ENCODE measurements around the gene TUBG1. TPM values are rescaled to one million over a fixed set of nuclear protein-coding genes. Genes with fewer than 3 reads are reported as not detected.
A peak's percentile ranks its signal among the peaks of the same experiment; 100 is the strongest.
"Not testable (repeated sequence)": the region's sequence is repeated elsewhere in the genome, so short reads cannot be mapped to it uniquely, and the experiment has no call there.

Gene TUBG1
- total RNA-seq, 1 donor from 2014 or later, result 13.0 TPM

GRCh38 chr17:42618442-42619150 is 9.1 kb downstream of the TUBG1 start:
- Histone ChIP-seq H3K36me3 (ENCODE audit: control insufficient read depth in 3 of 3, insufficient read depth in 3 of 3, low read length in 3 of 3) (peaks cover 19 to 20% (median 20%) of the 10 kb centered on the region in 3 donors), H3K9ac (ENCODE audit: low read depth in 1 of 3, low read length in 3 of 3) (peak overlapping the region; percentile 74 to 86 (median 85)), H3K27ac (ENCODE audit: low read depth, low read length) (peak overlapping the region; percentile 94), H3K9me3 (ENCODE audit: control insufficient read depth in 3 of 3, low read length in 3 of 3) (no peaks in the 10 kb centered on the region), H3K4me1 (ENCODE audit: control insufficient read depth in 3 of 3, insufficient read depth in 3 of 3, low read length in 3 of 3) (peaks cover 19 to 27% (median 24%) of the 10 kb centered on the region in 3 donors), H3K27me3 (ENCODE audit: control insufficient read depth in 3 of 3, insufficient read depth in 3 of 3, low read length in 3 of 3) (no peaks in the 10 kb centered on the region), H3K4me3 (ENCODE audit: low read length in 3 of 3) (peak overlapping the region; percentile 54 to 70 (median 63))

- H3K4me3 ChIP-seq (ENCODE audit: low read length in 3 of 3); H3K36me3 ChIP-seq (ENCODE audit: control insufficient read depth in 3 of 3, insufficient read depth in 3 of 3, low read length in 3 of 3); H3K9ac ChIP-seq (ENCODE audit: low read depth in 1 of 3, low read length in 3 of 3); H3K27ac ChIP-seq (ENCODE audit: low read depth, low read length); H3K27me3 ChIP-seq (ENCODE audit: control insufficient read depth in 3 of 3, insufficient read depth in 3 of 3, low read length in 3 of 3); H3K9me3 ChIP-seq (ENCODE audit: control insufficient read depth in 3 of 3, low read length in 3 of 3): not testable (repeated sequence)
- peaks cover 23 to 34% (median 24%) of the 10 kb centered on the region in 3 donors for H3K4me1 ChIP-seq (ENCODE audit: control insufficient read depth in 3 of 3, insufficient read depth in 3 of 3, low read length in 3 of 3)
Measured at GRCh38 chr17:42621987-42622386, 12.5 kb downstream of the TUBG1 start.

GRCh38 chr17:42623271-42623670 is 13.8 kb downstream of the TUBG1 start:
- Histone ChIP-seq H3K36me3 (ENCODE audit: control insufficient read depth in 3 of 3, insufficient read depth in 3 of 3, low read length in 3 of 3) (no peaks in the 10 kb centered on the region), H3K4me3 (ENCODE audit: low read length in 3 of 3) (no peak overlapping the region), H3K9ac (ENCODE audit: low read depth in 1 of 3, low read length in 3 of 3) (no peak overlapping the region), H3K27ac (ENCODE audit: low read depth, low read length) (no peak overlapping the region), H3K9me3 (ENCODE audit: control insufficient read depth in 3 of 3, low read length in 3 of 3) (no peaks in the 10 kb centered on the region), H3K27me3 (ENCODE audit: control insufficient read depth in 3 of 3, insufficient read depth in 3 of 3, low read length in 3 of 3) (no peaks in the 10 kb centered on the region), H3K4me1 (ENCODE audit: control insufficient read depth in 3 of 3, insufficient read depth in 3 of 3, low read length in 3 of 3) (peaks cover 11 to 28% (median 17%) of the 10 kb centered on the region in 3 donors)

GRCh38 chr17:42623732-42624596 is 14.5 kb downstream of the TUBG1 start:
- Histone ChIP-seq H3K4me3 (ENCODE audit: low read length in 3 of 3) (no peak overlapping the region), H3K27me3 (ENCODE audit: control insufficient read depth in 3 of 3, insufficient read depth in 3 of 3, low read length in 3 of 3) (no peaks in the 10 kb centered on the region), H3K9ac (ENCODE audit: low read depth in 1 of 3, low read length in 3 of 3) (peak overlapping the region in 1 of 3 donors; percentile 20), H3K9me3 (ENCODE audit: control insufficient read depth in 3 of 3, low read length in 3 of 3) (no peaks in the 10 kb centered on the region), H3K4me1 (ENCODE audit: control insufficient read depth in 3 of 3, insufficient read depth in 3 of 3, low read length in 3 of 3) (peaks cover 4 to 22% (median 13%) of the 10 kb centered on the region in 3 donors), H3K36me3 (ENCODE audit: control insufficient read depth in 3 of 3, insufficient read depth in 3 of 3, low read length in 3 of 3) (no peaks in the 10 kb centered on the region), H3K27ac (ENCODE audit: low read depth, low read length) (peak overlapping the region; percentile 79)

- not testable (repeated sequence) for H3K9me3 ChIP-seq (ENCODE audit: control insufficient read depth in 3 of 3, low read length in 3 of 3); H3K27ac ChIP-seq (ENCODE audit: low read depth, low read length); H3K36me3 ChIP-seq (ENCODE audit: control insufficient read depth in 3 of 3, insufficient read depth in 3 of 3, low read length in 3 of 3); H3K4me3 ChIP-seq (ENCODE audit: low read length in 3 of 3); H3K27me3 ChIP-seq (ENCODE audit: control insufficient read depth in 3 of 3, insufficient read depth in 3 of 3, low read length in 3 of 3); H3K9ac ChIP-seq (ENCODE audit: low read depth in 1 of 3, low read length in 3 of 3)
- peaks cover 0 to 16% (median 10%) of the 10 kb centered on the region in 3 donors for H3K4me1 ChIP-seq (ENCODE audit: control insufficient read depth in 3 of 3, insufficient read depth in 3 of 3, low read length in 3 of 3)
Measured at GRCh38 chr17:42627032-42627764, 17.7 kb downstream of the TUBG1 start.

GRCh38 chr17:42629411-42630009 is 20.0 kb downstream of the TUBG1 start:
- Histone ChIP-seq H3K36me3 (ENCODE audit: control insufficient read depth in 3 of 3, insufficient read depth in 3 of 3, low read length in 3 of 3) (no peaks in the 10 kb centered on the region), H3K27me3 (ENCODE audit: control insufficient read depth in 3 of 3, insufficient read depth in 3 of 3, low read length in 3 of 3) (no peaks in the 10 kb centered on the region), H3K4me1 (ENCODE audit: control insufficient read depth in 3 of 3, insufficient read depth in 3 of 3, low read length in 3 of 3) (peaks cover 0 to 9% (median 6%) of the 10 kb centered on the region in 3 donors), H3K9ac (ENCODE audit: low read depth in 1 of 3, low read length in 3 of 3) (no peak overlapping the region), H3K9me3 (ENCODE audit: control insufficient read depth in 3 of 3, low read length in 3 of 3) (no peaks in the 10 kb centered on the region), H3K27ac (ENCODE audit: low read depth, low read length) (no peak overlapping the region), H3K4me3 (ENCODE audit: low read length in 3 of 3) (no peak overlapping the region)

- no peak overlapping the region for H3K9ac ChIP-seq (ENCODE audit: low read depth in 1 of 3, low read length in 3 of 3)
- no peak overlapping the region for H3K4me3 ChIP-seq (ENCODE audit: low read length in 3 of 3)
- peaks cover 0 to 4% (median 4%) of the 10 kb centered on the region in 3 donors for H3K4me1 ChIP-seq (ENCODE audit: control insufficient read depth in 3 of 3, insufficient read depth in 3 of 3, low read length in 3 of 3)
- H3K36me3 ChIP-seq (ENCODE audit: control insufficient read depth in 3 of 3, insufficient read depth in 3 of 3, low read length in 3 of 3), result no peaks in the 10 kb centered on the region
- no peak overlapping the region for H3K27ac ChIP-seq (ENCODE audit: low read depth, low read length)
- H3K27me3 ChIP-seq (ENCODE audit: control insufficient read depth in 3 of 3, insufficient read depth in 3 of 3, low read length in 3 of 3), result no peaks in the 10 kb centered on the region
- H3K9me3 ChIP-seq (ENCODE audit: control insufficient read depth in 3 of 3, low read length in 3 of 3), result no peaks in the 10 kb centered on the region
Measured at GRCh38 chr17:42632949-42633444, 23.5 kb downstream of the TUBG1 start.

- no peaks in the 10 kb centered on the region for H3K27me3 ChIP-seq (ENCODE audit: control insufficient read depth in 3 of 3, insufficient read depth in 3 of 3, low read length in 3 of 3)
- no peaks in the 10 kb centered on the region for H3K9me3 ChIP-seq (ENCODE audit: control insufficient read depth in 3 of 3, low read length in 3 of 3)
- H3K27ac ChIP-seq (ENCODE audit: low read depth, low read length), result no peak overlapping the region
- H3K9ac ChIP-seq (ENCODE audit: low read depth in 1 of 3, low read length in 3 of 3), result no peak overlapping the region
- no peaks in the 10 kb centered on the region for H3K4me1 ChIP-seq (ENCODE audit: control insufficient read depth in 3 of 3, insufficient read depth in 3 of 3, low read length in 3 of 3)
- H3K36me3 ChIP-seq (ENCODE audit: control insufficient read depth in 3 of 3, insufficient read depth in 3 of 3, low read length in 3 of 3), result no peaks in the 10 kb centered on the region
- H3K4me3 ChIP-seq (ENCODE audit: low read length in 3 of 3), result no peak overlapping the region
Measured at GRCh38 chr17:42639525-42640113, 30.1 kb downstream of the TUBG1 start.

GRCh38 chr17:42640121-42640520 is 30.6 kb downstream of the TUBG1 start:
- Histone ChIP-seq H3K4me1 (ENCODE audit: control insufficient read depth in 3 of 3, insufficient read depth in 3 of 3, low read length in 3 of 3) (no peaks in the 10 kb centered on the region), H3K4me3 (ENCODE audit: low read length in 3 of 3) (no peak overlapping the region), H3K27me3 (ENCODE audit: control insufficient read depth in 3 of 3, insufficient read depth in 3 of 3, low read length in 3 of 3) (no peaks in the 10 kb centered on the region), H3K36me3 (ENCODE audit: control insufficient read depth in 3 of 3, insufficient read depth in 3 of 3, low read length in 3 of 3) (no peaks in the 10 kb centered on the region), H3K9me3 (ENCODE audit: control insufficient read depth in 3 of 3, low read length in 3 of 3) (no peaks in the 10 kb centered on the region), H3K27ac (ENCODE audit: low read depth, low read length) (no peak overlapping the region), H3K9ac (ENCODE audit: low read depth in 1 of 3, low read length in 3 of 3) (no peak overlapping the region)

Measured in skeletal muscle tissue (tissue), 4 donors.